Calu3 (cell line): ENCODE data around the gene LGR6. TPM values are rescaled to one million over a fixed set of nuclear protein-coding genes. Genes with fewer than 3 reads are reported as not detected.

Experiments
- BruUV-seq: library from RNA; stranded (reverse); fragments of 400-500 nt; replicated peaks from 2 replicates; lab custom pipeline; 2021; lab: Mats Ljungman, UMichigan
- CTCF ChIA-PET: fragments of 300-600 bp; sonication (Branson Sonifier 250); formaldehyde crosslinking; loops from one replicate; lab custom pipeline; 2022; ENCODE audit warnings: antibody characterized with exemption; lab: Charles Lee
- DNase-seq: peaks from one replicate; pipeline ENCODE4 v3.0.0; 2022
- H3K27ac Mint-ChIP-seq: one replicate; pipeline ENCODE4 v1.8.0; 2022; ENCODE audit warnings: mixed read lengths; ENCODE audit not compliant: unreplicated experiment
- H3K27me3 Mint-ChIP-seq: one replicate; pipeline ENCODE4 v1.8.0; 2022; ENCODE audit warnings: mixed read lengths; ENCODE audit not compliant: unreplicated experiment
- H3K36me3 Mint-ChIP-seq: one replicate; pipeline ENCODE4 v1.8.0; 2022; ENCODE audit warnings: mild to moderate bottlenecking, moderate library complexity, mixed read lengths; ENCODE audit not compliant: insufficient read depth, unreplicated experiment
- H3K4me1 Mint-ChIP-seq: one replicate; pipeline ENCODE4 v1.8.0; 2022; ENCODE audit warnings: mild to moderate bottlenecking, low read depth, mixed read lengths; ENCODE audit not compliant: unreplicated experiment
- H3K4me3 Mint-ChIP-seq: one replicate; pipeline ENCODE4 v1.8.0; 2022; ENCODE audit warnings: mild to moderate bottlenecking, low read depth, moderate library complexity, mixed read lengths; ENCODE audit not compliant: unreplicated experiment
- H3K9me3 Mint-ChIP-seq: one replicate; pipeline ENCODE4 v1.8.0; 2022; ENCODE audit warnings: low read depth, mixed read lengths; ENCODE audit not compliant: unreplicated experiment
- CTCF ChIP-seq: fragments of 200-600 bp; IDR thresholded peaks from one replicate; pipeline ENCODE4 v1.8.0; 2022; ENCODE audit warnings: antibody characterized with exemption; ENCODE audit not compliant: unreplicated experiment
- intact Hi-C: fragments of 100-400 bp; cut with micrococcal nuclease; formaldehyde crosslinking; loops from one replicate; pipeline ENCODE4 v1.10.0; 2022; ENCODE audit not compliant: unreplicated experiment
- total RNA-seq: library from RNA; stranded (reverse); gene quantifications from 2 replicates; pipeline ENCODE4 v1.2.3, GENCODE V29; 2022

LGR6 gene
- total RNA-seq, 1 experiment from 2014 or later = not detected

GRCh38 chr1:202268032-202268431, 74.4 kb downstream of the LGR6 start:
- Mint-ChIP-seq H3K4me3 (no peak overlapping the region), H3K4me1 (no peaks in the 10 kb centered on the region), H3K27ac (no peak overlapping the region), H3K36me3 (no peaks in the 10 kb centered on the region), H3K27me3 (peaks cover 81% of the 10 kb centered on the region), H3K9me3 (no peaks in the 10 kb centered on the region)
- no peak for DNase-seq
- intact Hi-C loops = no loop called here
- no TSS peak for BruUV-seq
- CTCF ChIA-PET = interaction anchor here (0.7 to 1.5 kb wide), 2 partner anchors 12 to 27 kb away, joined by 4 to 5 read pairs; no protein-coding TSS in a partner anchor
- no peak for TF ChIP-seq CTCF

GRCh38 chr1:202268817-202269216, 75.2 kb downstream of the LGR6 start:
- Mint-ChIP-seq H3K4me1 (no peaks in the 10 kb centered on the region), H3K27me3 (peaks cover 81% of the 10 kb centered on the region), H3K4me3 (no peak overlapping the region), H3K27ac (no peak overlapping the region), H3K36me3 (no peaks in the 10 kb centered on the region), H3K9me3 (no peaks in the 10 kb centered on the region)
- intact Hi-C loops = no loop called here
- TF ChIP-seq CTCF = no peak
- BruUV-seq = no TSS peak
- CTCF ChIA-PET = interaction anchor here (0.7 kb wide), 1 partner anchor 11 kb away, joined by 4 read pairs; no protein-coding TSS in a partner anchor
- no peak for DNase-seq

GRCh38 chr1:202270871-202271326, 77.3 kb downstream of the LGR6 start:
- Mint-ChIP-seq H3K27me3 (peaks cover 74% of the 10 kb centered on the region), H3K9me3 (no peaks in the 10 kb centered on the region), H3K4me3 (no peak overlapping the region), H3K4me1 (no peaks in the 10 kb centered on the region), H3K36me3 (no peaks in the 10 kb centered on the region), H3K27ac (no peak overlapping the region)
- intact Hi-C loops = no loop called here
- no peak for TF ChIP-seq CTCF
- no TSS peak for BruUV-seq
- CTCF ChIA-PET = interaction anchor here (0.6 kb wide), 1 partner anchor 184 kb away, joined by 3 read pairs; no protein-coding TSS in a partner anchor
- no peak for DNase-seq

GRCh38 chr1:202272103-202272845, 78.7 kb downstream of the LGR6 start:
- Mint-ChIP-seq H3K27ac (no peak overlapping the region), H3K9me3 (no peaks in the 10 kb centered on the region), H3K27me3 (peaks cover 68% of the 10 kb centered on the region), H3K4me1 (no peaks in the 10 kb centered on the region), H3K4me3 (no peak overlapping the region), H3K36me3 (no peaks in the 10 kb centered on the region)
- no peak for DNase-seq
- intact Hi-C loops = no loop called here
- CTCF ChIA-PET = no interaction called here
- no TSS peak for BruUV-seq
- TF ChIP-seq CTCF = no peak
